Ascending aorta (tissue), 2 donors: Measurements from ENCODE around the gene ACADSB. TPM values are rescaled to one million over a fixed set of nuclear protein-coding genes. Genes with fewer than 3 reads are reported as not detected.

Experiments used
- DNase-seq, 2 donors: peaks; one replicate each; pipeline ENCODE4 v3.0.0-alpha.2; 2019; ENCODE audit warnings: low spot score in 2 of 2
- H3K27ac ChIP-seq, 2 donors: fragments of 200-600 bp; sonication (generic); one replicate each; pipeline ENCODE4 v1.5.1; 2016 to 2017; ENCODE audit warnings: mild to moderate bottlenecking in 1 of 2
- H3K27me3 ChIP-seq: fragments of 200-600 bp; sonication (generic); one replicate; pipeline ENCODE4 v1.5.1; 2017
- H3K36me3 ChIP-seq, 2 donors: fragments of 200-600 bp; sonication (generic); one replicate each; pipeline ENCODE4 v1.5.1; 2016
- H3K4me1 ChIP-seq, 2 donors: fragments of 200-600 bp; sonication (generic); one replicate each; pipeline ENCODE4 v1.5.1; 2016 to 2017; ENCODE audit warnings: mild to moderate bottlenecking in 1 of 2
- H3K4me3 ChIP-seq, 2 donors: fragments of 200-600 bp; sonication (generic); one replicate each; pipeline ENCODE4 v1.5.1; 2016 to 2017; ENCODE audit warnings: mild to moderate bottlenecking in 1 of 2
- H3K9me3 ChIP-seq, 2 donors: fragments of 200-600 bp; sonication (generic); one replicate each; pipeline ENCODE4 v1.5.1; 2016
- intact Hi-C: fragments of 100-400 bp; cut with DNase I; formaldehyde crosslinking; loops from one replicate; pipeline ENCODE4 v1.15.1; 2023
- total RNA-seq: library from RNA; depleted of rRNA; stranded (reverse); fragments of >200 nt; gene quantifications from one replicate; pipeline ENCODE4 v1.1.0, GENCODE V29; 2016
- TF ChIP-seq, protein P1 (sequence below), 3 experiments: fragments of 200-600 bp in 2 of 3; fragments of 450-650 bp in 1 of 3; sonication (generic) in 2 of 3; IDR thresholded peaks; one replicate each; pipeline ENCODE4 v1.5.1; 2016 to 2019; ENCODE audit warnings: antibody characterized with exemption in 3 of 3, mild to moderate bottlenecking in 1 of 3, moderate library complexity in 1 of 3

ACADSB gene
- total RNA-seq, 1 donor from 2014 or later = 1.8 TPM

DNA sequence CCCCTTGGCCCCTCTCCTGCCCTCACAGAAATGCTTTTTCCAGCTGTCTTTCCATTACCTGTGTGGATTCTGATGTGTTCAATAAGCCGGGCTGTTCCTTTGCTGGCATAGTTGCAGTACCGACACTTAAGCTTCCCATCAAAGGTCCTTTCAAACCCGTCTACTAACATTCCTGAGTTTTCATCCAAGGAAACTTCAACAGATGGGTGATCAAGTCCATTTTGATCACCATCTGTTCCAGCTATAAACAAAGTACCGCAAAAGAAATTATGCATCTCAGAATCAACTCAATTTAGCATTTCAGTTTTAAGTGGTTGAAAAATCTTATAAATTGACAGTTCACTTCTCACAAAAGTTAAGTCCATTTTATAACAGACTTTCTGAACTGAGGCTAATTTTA is 12.9 kb upstream of the ACADSB start:
- Histone ChIP-seq H3K4me3 (no peak overlapping the region), H3K27me3 (no peaks in the 10 kb centered on the region), H3K9me3 (no peaks in the 10 kb centered on the region), H3K4me1 (no peaks in the 10 kb centered on the region), H3K36me3 (peaks cover 32 to 34% of the 10 kb centered on the region in 2 donors), H3K27ac (no peak overlapping the region)
- intact Hi-C loops = no loop called here
- TF ChIP-seq, protein P1, sequence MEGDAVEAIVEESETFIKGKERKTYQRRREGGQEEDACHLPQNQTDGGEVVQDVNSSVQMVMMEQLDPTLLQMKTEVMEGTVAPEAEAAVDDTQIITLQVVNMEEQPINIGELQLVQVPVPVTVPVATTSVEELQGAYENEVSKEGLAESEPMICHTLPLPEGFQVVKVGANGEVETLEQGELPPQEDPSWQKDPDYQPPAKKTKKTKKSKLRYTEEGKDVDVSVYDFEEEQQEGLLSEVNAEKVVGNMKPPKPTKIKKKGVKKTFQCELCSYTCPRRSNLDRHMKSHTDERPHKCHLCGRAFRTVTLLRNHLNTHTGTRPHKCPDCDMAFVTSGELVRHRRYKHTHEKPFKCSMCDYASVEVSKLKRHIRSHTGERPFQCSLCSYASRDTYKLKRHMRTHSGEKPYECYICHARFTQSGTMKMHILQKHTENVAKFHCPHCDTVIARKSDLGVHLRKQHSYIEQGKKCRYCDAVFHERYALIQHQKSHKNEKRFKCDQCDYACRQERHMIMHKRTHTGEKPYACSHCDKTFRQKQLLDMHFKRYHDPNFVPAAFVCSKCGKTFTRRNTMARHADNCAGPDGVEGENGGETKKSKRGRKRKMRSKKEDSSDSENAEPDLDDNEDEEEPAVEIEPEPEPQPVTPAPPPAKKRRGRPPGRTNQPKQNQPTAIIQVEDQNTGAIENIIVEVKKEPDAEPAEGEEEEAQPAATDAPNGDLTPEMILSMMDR (IDR thresholded peaks at IDR 0.05) = no peak
- no peak for DNase-seq

DNA sequence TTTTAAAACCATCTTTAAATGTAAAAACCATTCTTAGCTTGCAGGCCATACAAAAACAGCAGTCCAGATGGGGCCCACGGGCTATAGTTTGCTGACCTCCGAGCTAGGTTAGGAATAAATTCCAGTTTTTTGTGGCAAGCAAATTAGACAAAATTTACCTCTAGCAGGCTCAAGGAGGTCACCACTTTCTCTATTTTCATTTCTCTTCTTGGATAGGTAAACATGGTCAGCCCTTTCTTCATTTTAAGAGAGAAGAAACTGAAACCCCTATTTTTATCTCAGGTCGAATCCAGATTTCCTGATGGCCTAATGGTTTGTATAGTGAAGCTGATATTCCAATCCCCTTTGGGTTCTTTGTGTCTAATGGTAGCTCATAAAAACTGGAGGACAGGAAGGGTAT is 10.9 kb upstream of the ACADSB start:
- no peaks in the 10 kb centered on the region for H3K4me1 ChIP-seq
- H3K36me3 ChIP-seq = peaks cover 32 to 34% of the 10 kb centered on the region in 2 donors
- TF ChIP-seq, protein P1 (IDR thresholded peaks at IDR 0.05) = no peak
- intact Hi-C loops = no loop called here
- H3K27ac ChIP-seq = no peak overlapping the region
- no peak overlapping the region for H3K4me3 ChIP-seq
- H3K27me3 ChIP-seq = no peaks in the 10 kb centered on the region
- no peak for DNase-seq
- H3K9me3 ChIP-seq = no peaks in the 10 kb centered on the region

DNA sequence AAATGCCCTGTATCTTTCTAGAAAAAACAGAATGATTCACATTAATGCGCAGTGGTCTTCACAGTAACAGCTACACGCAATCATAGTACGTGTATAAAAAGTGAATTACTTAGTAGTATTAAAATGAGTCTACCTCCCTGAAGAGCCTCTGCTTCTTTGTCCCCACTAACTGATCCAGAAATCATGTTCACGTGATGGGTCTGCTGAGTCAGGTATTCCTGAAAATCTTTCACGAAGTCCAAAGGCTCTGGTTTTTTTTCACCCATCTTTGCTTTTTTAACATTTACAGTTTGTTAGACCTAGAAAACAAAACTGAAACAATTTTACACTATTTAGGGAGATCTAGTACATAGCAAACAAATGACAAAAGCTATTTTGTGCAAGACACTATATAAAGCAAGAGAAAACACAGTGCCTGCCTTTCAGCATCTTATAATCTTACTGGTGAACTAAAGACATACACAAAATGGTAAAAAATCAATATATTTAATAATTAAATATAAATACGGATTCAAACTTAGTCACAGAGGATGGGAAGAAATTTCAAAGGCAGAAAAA is 10.4 kb upstream of the ACADSB start:
- H3K36me3 ChIP-seq = peaks cover 31 to 32% of the 10 kb centered on the region in 2 donors
- H3K27ac ChIP-seq = no peak overlapping the region
- no peaks in the 10 kb centered on the region for H3K27me3 ChIP-seq
- H3K4me1 ChIP-seq = no peaks in the 10 kb centered on the region
- intact Hi-C loops = no loop called here
- TF ChIP-seq, protein P1 (IDR thresholded peaks at IDR 0.05) = no peak
- DNase-seq = no peak
- H3K9me3 ChIP-seq = no peaks in the 10 kb centered on the region
- H3K4me3 ChIP-seq = no peak overlapping the region

DNA sequence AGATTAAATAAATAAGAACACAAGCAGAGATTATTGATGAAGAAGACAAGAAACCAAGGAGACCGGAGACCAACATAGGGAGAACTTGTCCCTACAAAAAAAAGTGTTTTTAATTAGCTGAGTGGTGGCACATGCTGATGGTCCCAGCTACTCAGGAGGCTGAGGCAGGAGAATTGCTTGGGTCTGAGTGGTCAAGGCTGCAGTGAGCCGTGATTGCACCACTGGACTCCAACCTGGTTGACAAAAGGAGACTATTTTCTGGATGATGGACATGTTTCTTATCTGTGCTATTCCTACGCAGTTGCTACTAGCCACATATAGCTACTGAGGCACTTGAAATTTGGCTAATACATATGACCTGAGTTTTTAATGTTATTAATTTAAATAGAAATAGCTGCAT is 9.9 kb upstream of the ACADSB start:
- intact Hi-C loops = no loop called here
- peaks cover 26 to 29% of the 10 kb centered on the region in 2 donors for H3K36me3 ChIP-seq
- no peaks in the 10 kb centered on the region for H3K27me3 ChIP-seq
- H3K27ac ChIP-seq = no peak overlapping the region
- H3K4me1 ChIP-seq = no peaks in the 10 kb centered on the region
- DNase-seq = no peak
- no peaks in the 10 kb centered on the region for H3K9me3 ChIP-seq
- TF ChIP-seq, protein P1 (IDR thresholded peaks at IDR 0.05) = no peak
- no peak overlapping the region for H3K4me3 ChIP-seq

DNA sequence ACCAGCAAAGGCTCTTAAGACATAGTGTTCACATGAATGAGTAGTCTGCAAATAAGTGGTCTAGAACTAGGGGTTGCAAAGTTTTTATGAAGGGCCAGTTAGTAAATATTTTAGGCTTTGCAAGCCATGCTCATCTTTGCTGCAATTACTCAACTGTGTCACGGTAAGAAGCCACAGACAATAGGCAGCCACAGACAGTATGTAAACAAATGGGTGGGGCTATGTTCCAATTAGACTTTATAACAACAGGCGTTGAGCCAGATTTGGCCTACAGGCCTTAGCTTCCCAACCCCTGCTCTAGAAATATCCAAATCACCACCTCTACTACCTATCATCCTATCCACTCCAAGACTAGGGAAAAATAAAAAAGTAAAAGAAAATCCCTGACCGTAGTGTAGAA is 9.5 kb upstream of the ACADSB start:
- TF ChIP-seq, protein P1 (IDR thresholded peaks at IDR 0.05) = no peak
- intact Hi-C loops = no loop called here
- H3K4me3 ChIP-seq = no peak overlapping the region
- H3K9me3 ChIP-seq = no peaks in the 10 kb centered on the region
- no peak overlapping the region for H3K27ac ChIP-seq
- H3K36me3 ChIP-seq = peaks cover 22 to 25% of the 10 kb centered on the region in 2 donors
- no peaks in the 10 kb centered on the region for H3K27me3 ChIP-seq
- no peaks in the 10 kb centered on the region for H3K4me1 ChIP-seq
- no peak for DNase-seq

DNA sequence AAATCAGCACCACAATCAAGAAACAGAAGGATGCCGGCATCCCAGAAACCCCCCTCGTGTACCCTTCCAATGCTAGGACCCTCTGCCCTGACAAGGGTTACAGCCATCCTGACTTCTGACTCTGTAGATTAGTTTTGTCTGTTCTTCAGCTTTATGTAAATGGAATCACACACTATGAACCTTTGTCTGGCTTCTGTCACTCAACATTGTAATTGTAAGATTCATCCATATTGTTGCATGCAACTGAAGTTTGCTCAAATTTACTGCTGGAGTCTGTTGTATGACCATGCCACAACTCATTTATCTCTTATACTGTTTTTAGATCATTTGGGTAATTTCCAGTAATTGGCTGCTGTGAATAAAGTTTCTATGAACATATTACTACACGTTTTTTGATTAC is 8.7 kb upstream of the ACADSB start:
- TF ChIP-seq, protein P1 (IDR thresholded peaks at IDR 0.05) = no peak
- intact Hi-C loops = no loop called here

More for the DNA sequence above, 8.7 kb upstream of the ACADSB start:
- no peaks in the 10 kb centered on the region for H3K27me3 ChIP-seq
- DNase-seq = no peak
- no peaks in the 10 kb centered on the region for H3K4me1 ChIP-seq
- H3K9me3 ChIP-seq = no peaks in the 10 kb centered on the region
- peaks cover 14 to 20% of the 10 kb centered on the region in 2 donors for H3K36me3 ChIP-seq
- H3K4me3 ChIP-seq = no peak overlapping the region
- H3K27ac ChIP-seq = no peak overlapping the region
